ENCODE results near the gene KAZN. TPM values are rescaled to one million over a fixed set of nuclear protein-coding genes. Genes with fewer than 3 reads are reported as not detected.

Gene KAZN
- total RNA-seq, 4 donors from 2014 or later = 9.2 to 30.6 (median 21.2) TPM

DNA sequence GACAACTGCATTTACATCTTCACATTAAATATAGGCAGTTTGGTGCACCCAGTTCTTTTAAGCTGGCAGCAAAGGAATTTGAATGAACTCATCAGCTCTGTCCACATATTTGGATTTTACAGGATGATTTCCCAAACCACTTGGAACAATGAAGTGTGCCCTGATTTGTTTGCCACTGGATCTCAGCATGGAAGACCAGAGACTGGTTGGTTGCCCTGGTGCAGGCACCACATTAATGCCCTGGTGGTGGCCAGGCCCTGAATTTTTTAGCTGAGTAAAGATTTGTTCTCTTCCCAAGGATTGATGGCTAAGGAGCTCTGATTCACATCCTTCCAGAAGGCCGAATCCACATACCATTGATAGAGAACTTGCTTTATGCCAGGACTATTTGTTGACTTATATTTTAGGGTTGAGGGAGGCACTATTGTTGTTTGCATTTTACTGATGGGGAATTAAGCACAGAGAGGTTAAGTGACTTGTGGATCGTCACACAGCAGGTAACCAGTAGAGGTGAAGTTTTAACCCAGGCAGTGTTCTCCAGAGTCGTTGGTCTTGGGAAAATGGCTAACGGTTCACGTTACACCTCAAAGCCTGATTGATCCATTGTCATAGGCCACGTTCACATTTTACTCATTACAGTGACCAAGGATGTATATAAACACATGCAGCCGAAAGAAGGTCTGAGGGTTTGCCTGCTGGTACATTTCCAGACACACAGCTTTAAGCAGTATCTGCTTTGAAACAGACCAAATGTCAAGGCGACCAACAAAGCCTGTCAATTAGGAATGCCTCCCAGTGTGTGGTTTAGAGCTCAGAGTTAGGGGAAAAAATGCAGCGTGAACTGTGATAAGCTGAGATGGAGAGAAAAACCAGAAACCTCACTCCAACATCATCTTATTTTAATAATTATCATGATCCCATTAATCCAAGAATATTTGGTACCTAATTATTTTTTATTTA, 50.7 kb downstream of the KAZN start:
- DNase-seq (ENCODE audit: low spot score) = no peak
- TF ChIP-seq, protein P1, sequence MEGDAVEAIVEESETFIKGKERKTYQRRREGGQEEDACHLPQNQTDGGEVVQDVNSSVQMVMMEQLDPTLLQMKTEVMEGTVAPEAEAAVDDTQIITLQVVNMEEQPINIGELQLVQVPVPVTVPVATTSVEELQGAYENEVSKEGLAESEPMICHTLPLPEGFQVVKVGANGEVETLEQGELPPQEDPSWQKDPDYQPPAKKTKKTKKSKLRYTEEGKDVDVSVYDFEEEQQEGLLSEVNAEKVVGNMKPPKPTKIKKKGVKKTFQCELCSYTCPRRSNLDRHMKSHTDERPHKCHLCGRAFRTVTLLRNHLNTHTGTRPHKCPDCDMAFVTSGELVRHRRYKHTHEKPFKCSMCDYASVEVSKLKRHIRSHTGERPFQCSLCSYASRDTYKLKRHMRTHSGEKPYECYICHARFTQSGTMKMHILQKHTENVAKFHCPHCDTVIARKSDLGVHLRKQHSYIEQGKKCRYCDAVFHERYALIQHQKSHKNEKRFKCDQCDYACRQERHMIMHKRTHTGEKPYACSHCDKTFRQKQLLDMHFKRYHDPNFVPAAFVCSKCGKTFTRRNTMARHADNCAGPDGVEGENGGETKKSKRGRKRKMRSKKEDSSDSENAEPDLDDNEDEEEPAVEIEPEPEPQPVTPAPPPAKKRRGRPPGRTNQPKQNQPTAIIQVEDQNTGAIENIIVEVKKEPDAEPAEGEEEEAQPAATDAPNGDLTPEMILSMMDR (IDR thresholded peaks at IDR 0.05) = no peak
- ATAC-seq (ENCODE audit: low FRiP score) = no peak

DNA sequence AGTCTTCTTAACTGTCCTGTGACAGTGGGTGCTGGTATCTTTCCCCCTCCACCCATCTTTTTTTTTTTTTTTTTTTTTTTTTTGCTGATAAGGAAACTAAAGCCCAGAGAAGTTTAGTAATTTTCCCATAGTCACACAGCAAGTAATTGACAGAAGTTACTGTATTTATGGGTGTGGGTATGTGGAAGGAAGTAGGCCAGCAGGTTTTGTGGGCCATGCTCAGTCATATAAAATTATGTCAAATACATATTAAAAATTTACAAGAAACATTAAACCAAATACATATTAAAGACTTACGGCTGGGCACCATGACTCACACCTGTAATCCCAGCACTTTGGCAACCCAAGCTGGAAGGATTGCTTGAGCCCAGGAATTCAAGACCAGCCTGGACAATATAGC, 51.5 kb downstream of the KAZN start:
- ATAC-seq (ENCODE audit: low FRiP score) = no peak
- TF ChIP-seq, protein P1 (IDR thresholded peaks at IDR 0.05) = no peak
- no peak for DNase-seq (ENCODE audit: low spot score)

DNA sequence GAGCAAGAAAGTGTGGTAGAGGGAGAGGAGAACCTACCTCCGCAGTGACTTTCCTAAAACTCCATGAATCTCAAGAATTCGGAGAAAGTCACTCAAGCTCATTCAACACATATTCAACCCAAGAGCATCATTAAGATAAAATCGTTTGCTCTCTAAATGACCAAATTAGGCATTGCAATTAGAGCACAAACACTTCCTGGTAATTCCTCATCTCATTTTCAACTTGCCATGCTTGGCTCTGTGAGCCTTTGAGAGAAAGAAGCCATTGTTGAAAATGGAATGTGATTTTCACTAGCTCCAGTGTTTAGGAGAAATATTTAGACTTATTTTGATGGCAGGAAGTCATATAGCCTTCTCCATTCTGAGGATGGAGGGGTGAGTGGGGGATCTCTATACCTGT, 52.5 kb downstream of the KAZN start:
- TF ChIP-seq, protein P1 (IDR thresholded peaks at IDR 0.05) = no peak
- DNase-seq (ENCODE audit: low spot score) = no peak
- ATAC-seq (ENCODE audit: low FRiP score) = no peak

DNA sequence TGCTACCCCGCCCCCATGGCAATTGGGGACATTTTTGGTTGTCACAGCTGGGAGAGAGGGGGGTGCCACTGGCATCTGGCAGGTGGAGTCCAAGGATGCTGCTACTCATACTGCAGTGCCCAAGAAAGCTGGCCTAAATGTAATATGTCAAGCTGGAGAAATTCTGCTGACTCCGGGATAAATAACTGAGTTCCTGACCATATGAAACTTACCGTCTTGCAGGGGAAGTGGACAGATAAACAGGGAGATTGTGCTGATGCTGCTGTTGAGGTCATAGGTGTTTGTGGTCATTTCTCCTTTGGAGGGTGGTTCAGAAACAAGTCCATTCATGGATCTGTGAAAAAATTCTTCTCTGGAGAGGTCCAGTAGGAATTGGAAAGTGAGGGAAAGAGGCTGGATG, 54.4 kb downstream of the KAZN start:
- no peak for ATAC-seq (ENCODE audit: low FRiP score)

DNA sequence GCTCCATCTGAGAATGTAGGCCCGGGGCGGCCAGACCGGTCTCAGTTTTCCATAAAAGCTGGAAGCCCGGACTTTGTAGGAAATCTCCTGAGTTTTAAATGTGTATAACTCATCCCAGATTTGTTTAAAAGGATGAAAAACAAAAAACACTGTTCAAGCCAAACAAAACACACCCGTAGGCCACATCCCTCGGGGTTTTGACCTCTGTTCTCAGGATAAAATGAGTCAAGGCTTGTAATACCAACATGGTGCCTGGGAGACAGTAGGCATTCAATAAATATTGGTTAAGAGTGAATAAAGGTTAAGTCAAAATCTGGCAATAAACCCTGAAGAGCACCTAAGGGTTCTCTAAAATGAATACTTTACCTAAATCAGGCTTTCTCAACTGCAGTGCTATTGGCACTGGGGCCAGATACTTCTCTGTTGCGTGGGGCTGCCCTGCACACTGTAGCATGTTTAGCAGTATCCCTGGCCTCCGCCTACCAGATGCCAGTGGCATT, 55.0 kb downstream of the KAZN start:
- TF ChIP-seq, protein P1 (IDR thresholded peaks at IDR 0.05) = no peak
- ATAC-seq (ENCODE audit: low FRiP score) = no peak
- no peak for DNase-seq (ENCODE audit: low spot score)

More for the DNA sequence above, 54.4 kb downstream of the KAZN start:
- no peak for DNase-seq (ENCODE audit: low spot score)
- TF ChIP-seq, protein P1 (IDR thresholded peaks at IDR 0.05) = no peak

DNA sequence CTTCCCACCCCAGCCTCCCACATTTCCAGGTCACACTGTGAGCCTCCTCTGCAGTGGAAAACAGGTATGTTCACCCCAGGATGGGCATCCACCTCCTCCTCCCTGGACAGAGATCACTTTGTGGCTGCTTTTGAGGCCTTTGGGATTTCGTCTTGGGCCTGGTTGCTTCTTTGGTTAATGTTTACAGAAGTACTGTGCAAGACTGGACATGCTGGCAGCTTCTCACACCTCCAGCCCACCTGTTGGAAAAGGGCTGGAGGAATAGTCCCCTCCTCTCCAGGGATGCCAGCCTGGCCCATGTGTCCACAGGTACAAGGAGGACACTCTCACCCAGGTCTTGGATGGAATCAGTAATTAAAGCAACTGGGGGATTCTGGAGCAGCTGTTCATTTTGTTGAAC, 56.1 kb downstream of the KAZN start:
- DNase-seq (ENCODE audit: low spot score) (no peak), ATAC-seq (ENCODE audit: low FRiP score) (no peak)
- TF ChIP-seq, protein P1 (IDR thresholded peaks at IDR 0.05) = no peak

DNA sequence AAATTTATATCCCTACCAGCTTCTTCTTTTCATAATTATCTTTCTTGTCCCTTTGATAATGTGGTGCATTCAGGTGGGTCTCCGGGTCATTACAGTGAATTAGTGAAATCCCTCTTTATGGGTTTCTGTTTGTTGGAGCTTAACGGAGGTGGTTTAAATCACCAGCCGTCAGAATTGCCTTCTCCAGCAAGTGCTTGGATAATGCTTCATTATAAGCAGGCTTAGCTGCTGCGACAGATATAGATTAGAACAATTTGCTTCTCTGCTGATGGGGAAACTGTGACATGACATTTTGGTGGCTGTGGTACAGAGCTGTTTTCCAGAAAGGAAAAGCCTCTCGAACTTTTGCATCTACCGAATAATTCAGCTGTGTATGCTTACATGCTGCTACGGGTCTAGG, 56.9 kb downstream of the KAZN start:
- TF ChIP-seq, protein P1 (IDR thresholded peaks at IDR 0.05) = no peak
- ATAC-seq (ENCODE audit: low FRiP score) (no peak), DNase-seq (ENCODE audit: low spot score) (no peak)

Data from omental fat pad (tissue), 4 donors.